ENCODE results near the gene TFEB.

Gene TFEB

DNA sequence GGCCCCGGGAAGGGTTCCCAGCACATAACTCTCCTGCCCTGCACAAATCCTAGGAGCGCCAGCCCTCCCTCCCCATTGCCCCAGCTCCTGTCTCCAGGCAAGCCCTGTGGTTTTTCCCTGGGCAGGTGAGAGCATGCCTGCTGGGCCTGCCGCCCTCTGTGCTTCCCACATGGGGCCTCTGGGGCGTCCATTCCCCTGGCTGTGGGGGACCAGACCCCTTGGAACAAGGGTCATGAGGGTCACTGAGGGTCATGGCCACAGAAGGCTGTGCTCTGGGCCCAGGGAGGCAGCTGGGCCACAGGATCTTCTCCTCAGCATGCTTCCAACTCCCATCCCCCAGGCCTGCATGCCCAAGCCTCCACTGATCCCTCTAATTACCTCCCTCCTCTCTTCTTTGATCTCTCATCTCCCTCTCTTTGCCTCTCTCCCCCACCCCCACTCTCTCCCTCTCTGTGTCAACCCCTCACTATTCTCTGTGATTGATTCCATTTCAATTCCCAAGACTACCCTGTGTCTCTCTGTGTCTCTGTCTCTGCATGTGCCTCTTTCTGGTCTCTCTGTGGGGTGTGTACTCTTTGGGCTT, 91.0 kb downstream of the TFEB start:
- Histone ChIP-seq H3K9me3 (ENCODE audit: control insufficient read depth, low read length) (no peaks in the 10 kb centered on the region), H3K4me1 (ENCODE audit: control insufficient read depth, insufficient read depth, low read length) (peaks cover 60% of the 10 kb centered on the region), H3K4me3 (ENCODE audit: insufficient read depth, low read depth, low read length) (no peak overlapping the region), H3K36me3 (ENCODE audit: control insufficient read depth, insufficient read depth, low read length) (peaks cover 16% of the 10 kb centered on the region), H3K27me3 (ENCODE audit: control insufficient read depth, insufficient read depth, low read length, poor library complexity, severe bottlenecking) (peaks cover 3% of the 10 kb centered on the region), H3K27ac (ENCODE audit: insufficient read depth, low read depth, low read length, poor library complexity, severe bottlenecking) (peak overlapping the region; percentile 54)
- 21 to 23% methylated on average over 4 of the region's 4 CpGs for WGBS, 2 experiments

DNA sequence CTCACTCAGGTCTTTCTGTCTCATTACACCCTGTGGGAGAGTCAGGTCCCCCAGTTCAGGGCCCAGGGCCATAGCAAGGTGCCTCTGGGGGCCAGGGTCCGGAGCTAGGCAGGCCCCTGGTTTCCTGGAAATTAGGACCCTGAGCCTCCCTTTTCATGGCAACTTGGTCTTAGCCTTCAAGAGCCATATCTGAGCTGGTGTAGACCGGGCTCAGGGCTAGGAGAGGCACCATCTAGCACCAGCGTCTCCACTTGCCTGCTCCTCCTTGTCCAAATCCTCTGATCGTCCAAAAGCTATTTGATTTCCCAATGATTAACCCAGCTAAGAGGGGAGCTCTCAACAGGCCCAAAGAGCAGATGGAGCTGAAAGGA, 91.5 kb downstream of the TFEB start:
- peaks cover 15% of the 10 kb centered on the region for H3K36me3 ChIP-seq (ENCODE audit: control insufficient read depth, insufficient read depth, low read length)
- WGBS, 2 experiments = 69 to 74% methylated on average over 4 of the region's 4 CpGs
- H3K9me3 ChIP-seq (ENCODE audit: control insufficient read depth, low read length) = no peaks in the 10 kb centered on the region
- peaks cover 61% of the 10 kb centered on the region for H3K4me1 ChIP-seq (ENCODE audit: control insufficient read depth, insufficient read depth, low read length)
- H3K4me3 ChIP-seq (ENCODE audit: insufficient read depth, low read depth, low read length) = no peak overlapping the region
- peak overlapping the region; percentile 54 for H3K27ac ChIP-seq (ENCODE audit: insufficient read depth, low read depth, low read length, poor library complexity, severe bottlenecking)
- peaks cover 5% of the 10 kb centered on the region for H3K27me3 ChIP-seq (ENCODE audit: control insufficient read depth, insufficient read depth, low read length, poor library complexity, severe bottlenecking)

DNA sequence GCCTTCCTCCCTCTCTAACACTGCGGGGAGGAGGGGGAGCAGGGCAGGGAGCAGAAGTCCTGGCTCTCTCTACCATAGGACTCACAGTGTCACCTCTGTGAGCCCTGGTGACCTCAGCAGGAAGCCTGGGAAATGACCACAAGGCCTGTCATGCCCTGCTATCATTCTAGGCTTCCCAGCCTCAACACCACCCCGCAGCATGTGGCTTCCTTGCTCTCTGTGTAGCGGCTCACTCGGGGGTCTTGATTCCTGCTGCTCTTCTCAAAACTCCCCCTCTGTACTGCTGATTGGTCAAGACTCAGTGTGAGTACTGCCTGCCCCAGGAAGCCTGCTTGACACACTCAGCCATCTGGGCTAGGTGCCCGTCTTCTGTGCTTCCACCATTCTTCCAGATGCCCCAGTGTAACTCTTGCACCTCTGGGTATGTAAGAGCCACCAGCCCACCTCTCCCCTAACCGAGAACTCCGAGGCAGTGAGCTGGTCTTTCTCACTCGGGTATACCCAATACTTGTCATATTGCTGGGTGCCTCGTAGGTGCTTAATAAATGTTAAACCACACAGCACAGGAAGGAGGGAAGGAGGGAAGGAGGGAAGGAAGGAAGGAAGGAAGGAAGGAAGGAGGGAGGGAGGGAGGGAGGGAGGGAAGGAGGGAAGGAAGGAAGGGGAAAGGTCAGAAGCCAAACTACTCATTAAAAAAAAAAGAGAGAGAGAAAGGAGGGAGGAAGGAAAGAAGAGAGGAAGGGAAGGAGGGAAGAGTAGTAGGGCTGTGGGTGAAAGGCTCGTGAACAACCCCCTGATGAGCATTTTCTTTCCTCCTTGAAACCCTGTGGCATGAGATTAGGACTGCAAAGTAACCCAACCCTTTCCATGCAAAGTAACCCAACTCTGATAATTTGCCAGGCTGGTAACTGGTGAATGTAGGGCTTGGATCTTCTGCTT, 92.2 kb downstream of the TFEB start:
- peaks cover 8% of the 10 kb centered on the region for H3K27me3 ChIP-seq (ENCODE audit: control insufficient read depth, insufficient read depth, low read length, poor library complexity, severe bottlenecking)
- H3K27ac ChIP-seq (ENCODE audit: insufficient read depth, low read depth, low read length, poor library complexity, severe bottlenecking) = peak overlapping the region; percentile 16
- no peak overlapping the region for H3K4me3 ChIP-seq (ENCODE audit: insufficient read depth, low read depth, low read length)
- 73 to 78% methylated on average over 9 to 10 of the region's 10 CpGs for WGBS, 2 experiments
- H3K36me3 ChIP-seq (ENCODE audit: control insufficient read depth, insufficient read depth, low read length) = peaks cover 9% of the 10 kb centered on the region
- peaks cover 61% of the 10 kb centered on the region for H3K4me1 ChIP-seq (ENCODE audit: control insufficient read depth, insufficient read depth, low read length)
- H3K9me3 ChIP-seq (ENCODE audit: control insufficient read depth, low read length) = no peaks in the 10 kb centered on the region

DNA sequence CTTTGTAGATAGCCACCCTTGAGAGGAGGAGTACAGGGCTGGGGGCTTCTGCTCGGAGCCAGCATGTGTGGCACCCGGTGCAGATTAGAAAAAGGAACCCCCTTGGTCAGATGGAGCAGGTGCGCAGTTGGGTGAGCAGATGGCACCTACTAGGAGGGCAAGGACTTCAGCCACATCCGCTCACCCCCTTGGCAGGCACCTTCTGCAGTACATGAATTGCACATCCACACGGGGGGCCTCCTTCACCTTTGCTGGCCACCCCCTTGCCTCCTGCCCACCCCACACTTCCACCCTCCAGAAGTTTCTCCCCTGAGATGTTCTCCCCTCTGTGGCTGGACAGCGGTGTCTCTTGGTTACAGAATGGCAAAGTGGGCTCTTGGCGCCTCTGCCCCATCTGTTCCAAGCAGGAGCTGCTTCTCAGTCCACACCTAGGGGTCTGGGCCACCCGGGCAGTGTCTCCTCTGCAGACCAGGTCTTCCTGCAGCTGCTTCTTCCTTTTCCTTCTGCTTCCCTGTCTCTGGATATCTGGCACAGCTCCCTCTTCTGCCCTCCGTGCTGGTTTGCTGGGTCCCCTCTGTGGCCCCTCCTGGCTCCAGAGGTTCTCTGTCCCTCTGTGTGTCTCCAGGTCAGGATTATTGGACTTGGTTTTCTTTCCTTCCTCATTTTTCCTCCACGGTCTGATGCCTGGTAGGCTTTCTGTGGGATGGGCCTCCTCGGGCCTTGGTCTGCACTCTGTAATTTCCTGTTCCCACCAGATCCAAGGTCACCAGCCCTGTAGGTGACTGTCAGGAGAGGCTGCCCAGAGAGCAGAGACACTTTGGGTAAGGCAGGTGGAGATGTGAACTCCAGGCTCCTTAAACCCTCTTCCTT, 93.1 kb downstream of the TFEB start:
- peaks cover 9% of the 10 kb centered on the region for H3K36me3 ChIP-seq (ENCODE audit: control insufficient read depth, insufficient read depth, low read length)
- 91 to 95% methylated on average over 11 of the region's 11 CpGs for WGBS, 2 experiments
- peaks cover 61% of the 10 kb centered on the region for H3K4me1 ChIP-seq (ENCODE audit: control insufficient read depth, insufficient read depth, low read length)
- H3K27me3 ChIP-seq (ENCODE audit: control insufficient read depth, insufficient read depth, low read length, poor library complexity, severe bottlenecking) = peaks cover 17% of the 10 kb centered on the region
- no peaks in the 10 kb centered on the region for H3K9me3 ChIP-seq (ENCODE audit: control insufficient read depth, low read length)
- no peak overlapping the region for H3K4me3 ChIP-seq (ENCODE audit: insufficient read depth, low read depth, low read length)
- no peak overlapping the region for H3K27ac ChIP-seq (ENCODE audit: insufficient read depth, low read depth, low read length, poor library complexity, severe bottlenecking)

DNA sequence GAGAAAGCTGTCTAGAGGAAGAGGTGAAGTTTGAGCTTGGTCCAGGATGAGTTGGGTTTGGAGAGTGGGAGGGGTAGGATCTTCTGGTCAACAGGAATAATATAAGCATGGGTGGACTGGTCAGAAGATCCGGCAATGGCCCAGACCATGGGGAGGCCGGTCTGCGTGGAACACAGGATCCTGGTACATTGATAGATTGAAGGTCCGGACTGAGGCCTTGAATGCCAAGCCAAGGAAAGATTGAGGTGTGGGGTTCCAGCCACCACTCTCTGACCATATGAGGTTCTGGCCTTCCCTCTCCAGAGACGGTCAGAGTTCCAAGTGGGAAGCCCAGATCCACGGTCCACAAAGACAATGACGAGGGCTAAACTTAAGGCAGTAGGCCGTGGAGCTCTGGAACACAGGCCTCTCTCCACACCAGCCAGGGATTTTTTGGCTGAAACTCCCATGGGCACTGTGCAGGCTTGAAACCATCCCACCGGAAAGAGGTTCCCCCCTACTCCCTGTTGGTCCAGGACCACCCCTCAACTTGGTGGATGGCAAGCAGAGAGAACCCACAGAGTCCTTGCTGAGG, 94.0 kb downstream of the TFEB start:
- WGBS, 2 experiments = 85% methylated on average over 9 of the region's 9 CpGs
- H3K4me3 ChIP-seq (ENCODE audit: insufficient read depth, low read depth, low read length) = no peak overlapping the region
- H3K27ac ChIP-seq (ENCODE audit: insufficient read depth, low read depth, low read length, poor library complexity, severe bottlenecking) = no peak overlapping the region
- peaks cover 26% of the 10 kb centered on the region for H3K27me3 ChIP-seq (ENCODE audit: control insufficient read depth, insufficient read depth, low read length, poor library complexity, severe bottlenecking)
- peaks cover 61% of the 10 kb centered on the region for H3K4me1 ChIP-seq (ENCODE audit: control insufficient read depth, insufficient read depth, low read length)
- no peaks in the 10 kb centered on the region for H3K9me3 ChIP-seq (ENCODE audit: control insufficient read depth, low read length)
- H3K36me3 ChIP-seq (ENCODE audit: control insufficient read depth, insufficient read depth, low read length) = peaks cover 3% of the 10 kb centered on the region

DNA sequence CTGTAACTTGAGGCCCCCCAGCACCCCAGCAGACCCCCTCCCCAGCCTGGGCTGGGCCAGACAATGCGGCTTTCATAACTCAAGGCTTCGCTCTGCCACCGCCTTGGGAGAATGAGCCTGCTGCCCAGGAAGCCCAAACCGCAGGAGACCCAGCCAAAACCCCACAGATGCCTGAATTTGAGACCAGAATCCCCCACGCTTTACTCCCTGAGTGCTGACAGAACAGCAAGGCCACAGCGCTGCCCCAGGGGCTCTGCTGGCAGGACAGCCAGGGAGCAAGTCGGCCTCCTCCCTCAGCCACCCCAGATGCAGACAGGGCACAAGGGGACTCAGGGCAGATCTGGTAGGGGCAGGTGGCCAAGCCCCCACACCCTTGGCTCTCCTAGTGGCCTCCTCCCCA, 95.0 kb downstream of the TFEB start:
- Histone ChIP-seq H3K27ac (ENCODE audit: insufficient read depth, low read depth, low read length, poor library complexity, severe bottlenecking) (no peak overlapping the region), H3K27me3 (ENCODE audit: control insufficient read depth, insufficient read depth, low read length, poor library complexity, severe bottlenecking) (peaks cover 36% of the 10 kb centered on the region), H3K9me3 (ENCODE audit: control insufficient read depth, low read length) (no peaks in the 10 kb centered on the region), H3K36me3 (ENCODE audit: control insufficient read depth, insufficient read depth, low read length) (no peaks in the 10 kb centered on the region), H3K4me1 (ENCODE audit: control insufficient read depth, insufficient read depth, low read length) (peaks cover 51% of the 10 kb centered on the region), H3K4me3 (ENCODE audit: insufficient read depth, low read depth, low read length) (peak overlapping the region; percentile 83)
- WGBS, 2 experiments = 51 to 54% methylated on average over 7 of the region's 7 CpGs

DNA sequence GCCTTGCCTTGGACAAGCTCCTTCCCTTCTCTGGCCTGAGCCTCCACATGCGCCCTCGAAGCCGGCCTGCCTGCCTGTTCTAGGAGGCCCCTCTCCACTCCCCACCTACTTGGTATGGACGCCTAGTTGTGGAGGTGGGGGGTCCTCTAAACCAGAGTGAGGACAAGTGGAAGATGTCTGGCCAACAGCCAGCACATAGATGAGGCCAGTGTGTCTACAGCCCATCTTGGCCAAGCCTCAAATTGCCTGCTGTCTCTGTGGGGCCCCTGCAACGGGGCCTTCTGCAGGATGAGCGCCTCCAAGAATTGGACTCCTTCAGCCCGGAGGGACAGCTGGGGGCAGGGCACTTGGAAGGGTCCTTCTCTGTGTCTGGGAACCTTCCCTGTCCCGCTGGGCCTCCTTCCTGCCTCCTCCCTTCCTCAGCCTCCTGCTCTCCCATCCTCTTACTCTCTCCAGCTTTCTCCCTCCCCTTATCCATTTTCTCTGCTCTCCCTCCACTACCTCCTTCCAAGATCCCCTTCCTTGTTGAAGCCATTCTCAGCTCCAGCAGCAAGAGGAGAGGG, 95.5 kb downstream of the TFEB start:
- H3K27me3 ChIP-seq (ENCODE audit: control insufficient read depth, insufficient read depth, low read length, poor library complexity, severe bottlenecking) = peaks cover 41% of the 10 kb centered on the region

DNA sequence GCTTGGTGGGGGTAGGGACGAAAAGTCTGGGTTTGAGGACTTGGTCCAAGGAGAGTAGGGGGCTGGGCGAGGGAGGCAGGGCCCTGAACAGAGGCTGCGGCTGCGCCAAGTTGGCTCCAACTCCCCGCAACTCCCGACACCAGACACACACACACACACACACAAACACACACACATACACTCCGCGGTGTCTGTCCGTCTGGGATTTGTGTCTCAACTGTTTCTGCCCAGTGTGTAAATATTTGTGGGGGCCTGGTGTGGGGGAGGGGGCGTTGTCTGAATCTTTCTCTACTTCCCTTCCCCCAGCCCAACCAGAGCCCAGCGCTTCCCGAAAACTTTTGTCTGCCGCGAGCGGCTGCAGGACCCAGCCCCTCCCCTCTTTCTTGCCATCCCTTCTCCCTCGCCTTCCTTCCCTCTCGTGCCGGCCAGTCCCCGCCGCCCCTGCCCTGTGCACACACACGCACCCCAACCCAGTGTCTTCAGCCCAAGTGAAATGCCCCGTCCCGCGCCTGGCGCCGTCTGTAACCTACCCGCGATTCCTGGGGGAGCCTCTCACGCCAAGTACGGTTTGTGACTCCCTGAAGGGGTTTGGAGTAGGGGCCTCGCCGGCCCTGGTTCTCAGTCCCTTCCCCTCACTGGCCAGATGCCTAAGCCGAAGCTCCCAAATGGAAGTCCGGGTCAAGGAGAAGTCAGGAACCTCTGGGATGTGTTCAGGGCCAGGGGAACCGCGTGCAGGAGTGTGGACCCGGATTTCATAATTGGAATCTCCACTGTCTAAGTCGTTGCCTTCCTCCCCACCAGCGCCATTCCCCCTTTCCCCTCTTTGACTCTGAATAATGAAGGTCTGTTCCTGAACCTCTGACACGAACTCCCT, 96.2 kb downstream of the TFEB start:
- WGBS, 2 experiments = 2 to 3% methylated on average over 36 to 39 of the region's 40 CpGs
- Histone ChIP-seq H3K36me3 (ENCODE audit: control insufficient read depth, insufficient read depth, low read length) (no peaks in the 10 kb centered on the region), H3K27ac (ENCODE audit: insufficient read depth, low read depth, low read length, poor library complexity, severe bottlenecking) (no peak overlapping the region), H3K9me3 (ENCODE audit: control insufficient read depth, low read length) (no peaks in the 10 kb centered on the region), H3K4me3 (ENCODE audit: insufficient read depth, low read depth, low read length) (peak overlapping the region; percentile 83), H3K4me1 (ENCODE audit: control insufficient read depth, insufficient read depth, low read length) (peaks cover 47% of the 10 kb centered on the region), H3K27me3 (ENCODE audit: control insufficient read depth, insufficient read depth, low read length, poor library complexity, severe bottlenecking) (peaks cover 42% of the 10 kb centered on the region)

More for the DNA sequence above, 95.5 kb downstream of the TFEB start:
- Histone ChIP-seq H3K27ac (ENCODE audit: insufficient read depth, low read depth, low read length, poor library complexity, severe bottlenecking) (no peak overlapping the region), H3K9me3 (ENCODE audit: control insufficient read depth, low read length) (no peaks in the 10 kb centered on the region), H3K4me1 (ENCODE audit: control insufficient read depth, insufficient read depth, low read length) (peaks cover 49% of the 10 kb centered on the region), H3K36me3 (ENCODE audit: control insufficient read depth, insufficient read depth, low read length) (no peaks in the 10 kb centered on the region), H3K4me3 (ENCODE audit: insufficient read depth, low read depth, low read length) (peak overlapping the region; percentile 83)
- 18 to 22% methylated on average over 8 of the region's 8 CpGs for WGBS, 2 experiments
